K562 (cell line): ENCODE measurements around the gene PYGO2. TPM values are rescaled to one million over a fixed set of nuclear protein-coding genes. Genes with fewer than 3 reads are reported as not detected.
A peak's percentile ranks its signal among the peaks of the same experiment; 100 is the strongest.

Experiments
- BHLHE40 ChIP-seq: IDR thresholded peaks from 2 replicates; pipeline ENCODE4 v1.6.1; 2011; ENCODE audit warnings: low read length, improper control_type of control experiment
- CAMTA2 ChIP-seq: fragments of 250-450 bp; sonication (Bioruptor Pico); conservative IDR thresholded peaks from 2 replicates; pipeline ENCODE4 v1.5.1; 2022
- CC2D1A ChIP-seq: fragments of 450-650 bp; IDR thresholded peaks from 2 replicates; pipeline ENCODE4 v1.6.1; 2017; ENCODE audit warnings: mild to moderate bottlenecking
- CCAR2 ChIP-seq: fragments of 200-400 bp; formaldehyde crosslinking; IDR thresholded peaks from 2 replicates; pipeline ENCODE4 v1.6.1; 2017; ENCODE audit warnings: mild to moderate bottlenecking, low read depth, low read length
- FOXA3 ChIP-seq, 2 experiments: fragments of 450-650 bp in 1 of 2; sonication (generic) in 1 of 2; formaldehyde crosslinking; IDR thresholded peaks in 1 of 2; conservative IDR thresholded peaks in 1 of 2; 2 replicates each; pipeline versions ENCODE4 v1.4.0 to v1.8.0; 2020 to 2022; ENCODE audit warnings: mild to moderate bottlenecking in 2 of 2, missing genetic modification reagents in 1 of 2
- GTF2A2 ChIP-seq: IDR thresholded peaks from 2 replicates; pipeline ENCODE4 v1.6.1; 2016; ENCODE audit warnings: mild to moderate bottlenecking, missing genetic modification characterization, missing compliant biosample characterization
- HMG20B ChIP-seq: fragments of 250-450 bp; sonication (Bioruptor Pico); IDR thresholded peaks from 2 replicates; pipeline ENCODE4 v1.5.0; 2021; ENCODE audit warnings: mild to moderate bottlenecking
- SIRT6 ChIP-seq: IDR thresholded peaks from one replicate; pipeline ENCODE4 v1.6.1; 2012; ENCODE audit warnings: low read depth, mild to moderate bottlenecking, control low read depth, inconsistent platforms, low read length, moderate library complexity
- SMARCA4 ChIP-seq: fragments of 450-650 bp; IDR thresholded peaks from 2 replicates; pipeline ENCODE4 v1.6.1; 2016
- SMC3 ChIP-seq: conservative IDR thresholded peaks from 2 replicates; pipeline ENCODE4 v1.6.1; 2011; ENCODE audit warnings: low read depth, low read length, improper control_type of control experiment; ENCODE audit not compliant: insufficient read depth
- TAF9B ChIP-seq: fragments of 450-650 bp; IDR thresholded peaks from 2 replicates; pipeline ENCODE4 v1.6.1; 2018; ENCODE audit warnings: mild to moderate bottlenecking; ENCODE audit not compliant: partially characterized antibody
- TCF3 ChIP-seq: sonication (generic); formaldehyde crosslinking; IDR thresholded peaks from 2 replicates; pipeline ENCODE4 v1.4.0; 2020; ENCODE audit warnings: mild to moderate bottlenecking, missing genetic modification reagents
- WHSC1 ChIP-seq: IDR thresholded peaks from one replicate; pipeline ENCODE4 v1.6.1; 2012; ENCODE audit warnings: low read length, control low read depth, inconsistent platforms
- ZBED1 ChIP-seq: IDR thresholded peaks from 2 replicates; pipeline ENCODE4 v1.6.1; 2014
- ZNF121 ChIP-seq: sonication (generic); formaldehyde crosslinking; conservative IDR thresholded peaks from 2 replicates; pipeline ENCODE4 v1.8.0; 2022; ENCODE audit warnings: missing genetic modification reagents
- ZNF140 ChIP-seq: fragments of 250-450 bp; sonication (Bioruptor Pico); IDR thresholded peaks from 2 replicates; pipeline ENCODE4 v1.8.0; 2021; ENCODE audit warnings: moderate library complexity, mild to moderate bottlenecking, inconsistent platforms
- ZNF174 ChIP-seq: fragments of 250-450 bp; sonication (Bioruptor Pico); IDR thresholded peaks from 2 replicates; pipeline ENCODE4 v1.4.0; 2020; ENCODE audit warnings: mild to moderate bottlenecking
- ZNF197 ChIP-seq: fragments of 200-800 bp; sonication (Bioruptor generic); IDR thresholded peaks from 2 replicates; pipeline ENCODE4 v1.6.1; 2016; ENCODE audit warnings: low read depth, missing genetic modification characterization, missing compliant biosample characterization
- ZNF347 ChIP-seq: fragments of 450-650 bp; formaldehyde crosslinking; IDR thresholded peaks from 2 replicates; pipeline ENCODE4 v1.4.0; 2020; ENCODE audit warnings: low read depth, mild to moderate bottlenecking, moderate library complexity
- ZNF644 ChIP-seq: fragments of 200-800 bp; sonication (Bioruptor generic); IDR thresholded peaks from 2 replicates; pipeline ENCODE4 v1.6.1; 2016; ENCODE audit warnings: low read depth, missing genetic modification characterization, missing compliant biosample characterization
- polyA plus RNA-seq, 8 experiments: library from polyadenylated mRNA; depleted of rRNA in 4 of 8; stranded (reverse) in 5 of 8; unstranded in 3 of 8; fragments of >200 nt; fragmentation: Nextera tagmentation in 2 of 8; fragmentation: Illumina TruSeq in 1 of 8; extraction: Ambion mirVana in 2 of 8; extraction: Trizol in 1 of 8; gene quantifications; 2 replicates each; pipeline versions ENCODE4 v1.2.1 to v1.2.3, GENCODE V29; 2011 to 2014; ENCODE audit warnings: inconsistent platforms in 1 of 8, missing spikeins in 1 of 8
- total RNA-seq, 7 experiments: library from RNA; depleted of rRNA in 6 of 7; stranded (reverse); fragments of >200 nt in 6 of 7; fragmentation: Illumina TruSeq in 2 of 7; extraction: Trizol in 2 of 7; gene quantifications; 2 replicates each; pipeline versions ENCODE4 v1.2.1 to v1.2.3, GENCODE V29; 2011 to 2021; ENCODE audit warnings: low replicate concordance in 1 of 7
- TF ChIP-seq, protein P1 (sequence below): sonication (generic); formaldehyde crosslinking; IDR thresholded peaks from 2 replicates; pipeline ENCODE4 v1.8.0; 2023; ENCODE audit warnings: mild to moderate bottlenecking, missing genetic modification reagents
- TF ChIP-seq, protein P2 (sequence below): sonication (generic); formaldehyde crosslinking; IDR thresholded peaks from 2 replicates; pipeline ENCODE4 v1.8.1; 2023; ENCODE audit warnings: mild to moderate bottlenecking, missing genetic modification reagents
- TF ChIP-seq, protein P3 (sequence below): conservative IDR thresholded peaks from 2 replicates; pipeline ENCODE4 v1.6.1; 2011; ENCODE audit warnings: low read depth, mild to moderate bottlenecking, low read length; ENCODE audit not compliant: control insufficient read depth

Gene PYGO2
- total and polyA plus RNA-seq, 9 of the 15 experiments (the other 6 are each of a cell fraction or from before 2014, with no cell fraction given), result 8.3 to 36.2 (median 18.2) TPM

DNA sequence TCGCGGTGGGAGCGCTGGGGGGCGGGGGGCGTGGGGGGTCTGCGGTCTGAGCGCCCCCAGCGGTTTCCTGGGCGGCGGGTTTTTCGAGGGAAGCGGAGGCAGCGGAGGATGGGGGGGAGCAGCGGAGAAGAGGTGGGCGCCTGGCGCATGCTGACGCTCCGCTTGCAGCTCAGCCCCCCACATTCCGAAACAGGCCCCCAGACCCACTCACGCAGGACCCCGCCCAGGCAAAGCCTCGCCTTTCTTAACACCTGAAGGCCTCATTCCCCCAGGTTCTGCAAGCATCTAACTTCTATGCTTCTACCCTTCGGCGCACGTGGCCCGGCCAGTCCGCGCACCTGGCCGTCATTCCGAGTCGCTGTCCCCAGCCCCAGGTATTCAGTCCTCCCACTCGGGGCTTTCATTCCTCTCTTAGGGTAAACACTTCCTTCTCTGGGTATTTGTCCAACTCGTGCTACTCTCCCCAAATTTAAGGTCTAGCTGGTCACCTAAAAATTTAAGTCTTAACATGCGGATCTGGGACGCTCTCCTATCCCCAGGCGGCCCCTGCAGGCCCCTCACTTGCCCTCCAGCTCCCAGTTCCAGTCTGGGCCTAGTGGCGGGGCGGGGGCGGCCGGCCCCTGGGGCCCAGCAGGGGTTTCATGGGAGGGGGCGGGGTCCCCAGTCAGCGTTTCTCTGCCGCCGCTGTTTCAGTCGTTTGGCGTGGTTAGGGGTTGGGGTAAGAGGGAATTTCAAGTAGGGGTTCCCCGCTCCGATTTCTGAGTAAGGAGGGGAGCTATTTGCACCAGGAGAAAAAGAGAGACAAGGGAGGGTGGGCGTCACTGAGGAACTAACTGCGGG, 38.2 kb upstream of the PYGO2 start (continued):
- TF ChIP-seq ZNF121 (no peak), ZNF347 (CRISPR knock-in tag) (no peak), CC2D1A (no peak), GTF2A2 (tag) (no peak), ZNF174 (CRISPR knock-in tag) (no peak), WHSC1 (no peak), ZNF644 (tag) (no peak), TCF3 (CRISPR knock-in tag) (no peak), SMARCA4 (0 out of 2 replicates have a peak, but pooled peaks have one; percentile 36), ZNF140 (CRISPR knock-in tag) (no peak), TAF9B (no peak), SMC3 (no peak), ZBED1 (no peak), ZNF197 (CRISPR knock-in tag) (no peak), CAMTA2 (no peak), HMG20B (no peak), BHLHE40 (peak; percentile 46; the same call in 1 of the 2 replicates), FOXA3 (CRISPR knock-in tag; conservative IDR thresholded peaks at IDR 0.05 in 1 of 2, IDR thresholded peaks at IDR 0.05 in 1 of 2) (0 out of 4 replicates have a peak, but pooled peaks of 1 of the 2 experiments have one; percentile 55), CCAR2 (no peak), SIRT6 (no peak)
- TF ChIP-seq, protein P1, sequence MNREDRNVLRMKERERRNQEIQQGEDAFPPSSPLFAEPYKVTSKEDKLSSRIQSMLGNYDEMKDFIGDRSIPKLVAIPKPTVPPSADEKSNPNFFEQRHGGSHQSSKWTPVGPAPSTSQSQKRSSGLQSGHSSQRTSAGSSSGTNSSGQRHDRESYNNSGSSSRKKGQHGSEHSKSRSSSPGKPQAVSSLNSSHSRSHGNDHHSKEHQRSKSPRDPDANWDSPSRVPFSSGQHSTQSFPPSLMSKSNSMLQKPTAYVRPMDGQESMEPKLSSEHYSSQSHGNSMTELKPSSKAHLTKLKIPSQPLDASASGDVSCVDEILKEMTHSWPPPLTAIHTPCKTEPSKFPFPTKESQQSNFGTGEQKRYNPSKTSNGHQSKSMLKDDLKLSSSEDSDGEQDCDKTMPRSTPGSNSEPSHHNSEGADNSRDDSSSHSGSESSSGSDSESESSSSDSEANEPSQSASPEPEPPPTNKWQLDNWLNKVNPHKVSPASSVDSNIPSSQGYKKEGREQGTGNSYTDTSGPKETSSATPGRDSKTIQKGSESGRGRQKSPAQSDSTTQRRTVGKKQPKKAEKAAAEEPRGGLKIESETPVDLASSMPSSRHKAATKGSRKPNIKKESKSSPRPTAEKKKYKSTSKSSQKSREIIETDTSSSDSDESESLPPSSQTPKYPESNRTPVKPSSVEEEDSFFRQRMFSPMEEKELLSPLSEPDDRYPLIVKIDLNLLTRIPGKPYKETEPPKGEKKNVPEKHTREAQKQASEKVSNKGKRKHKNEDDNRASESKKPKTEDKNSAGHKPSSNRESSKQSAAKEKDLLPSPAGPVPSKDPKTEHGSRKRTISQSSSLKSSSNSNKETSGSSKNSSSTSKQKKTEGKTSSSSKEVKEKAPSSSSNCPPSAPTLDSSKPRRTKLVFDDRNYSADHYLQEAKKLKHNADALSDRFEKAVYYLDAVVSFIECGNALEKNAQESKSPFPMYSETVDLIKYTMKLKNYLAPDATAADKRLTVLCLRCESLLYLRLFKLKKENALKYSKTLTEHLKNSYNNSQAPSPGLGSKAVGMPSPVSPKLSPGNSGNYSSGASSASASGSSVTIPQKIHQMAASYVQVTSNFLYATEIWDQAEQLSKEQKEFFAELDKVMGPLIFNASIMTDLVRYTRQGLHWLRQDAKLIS, result no peak
- TF ChIP-seq, protein P2, sequence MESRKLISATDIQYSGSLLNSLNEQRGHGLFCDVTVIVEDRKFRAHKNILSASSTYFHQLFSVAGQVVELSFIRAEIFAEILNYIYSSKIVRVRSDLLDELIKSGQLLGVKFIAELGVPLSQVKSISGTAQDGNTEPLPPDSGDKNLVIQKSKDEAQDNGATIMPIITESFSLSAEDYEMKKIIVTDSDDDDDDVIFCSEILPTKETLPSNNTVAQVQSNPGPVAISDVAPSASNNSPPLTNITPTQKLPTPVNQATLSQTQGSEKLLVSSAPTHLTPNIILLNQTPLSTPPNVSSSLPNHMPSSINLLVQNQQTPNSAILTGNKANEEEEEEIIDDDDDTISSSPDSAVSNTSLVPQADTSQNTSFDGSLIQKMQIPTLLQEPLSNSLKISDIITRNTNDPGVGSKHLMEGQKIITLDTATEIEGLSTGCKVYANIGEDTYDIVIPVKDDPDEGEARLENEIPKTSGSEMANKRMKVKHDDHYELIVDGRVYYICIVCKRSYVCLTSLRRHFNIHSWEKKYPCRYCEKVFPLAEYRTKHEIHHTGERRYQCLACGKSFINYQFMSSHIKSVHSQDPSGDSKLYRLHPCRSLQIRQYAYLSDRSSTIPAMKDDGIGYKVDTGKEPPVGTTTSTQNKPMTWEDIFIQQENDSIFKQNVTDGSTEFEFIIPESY (CRISPR knock-in tag), result no peak
- TF ChIP-seq, protein P3, sequence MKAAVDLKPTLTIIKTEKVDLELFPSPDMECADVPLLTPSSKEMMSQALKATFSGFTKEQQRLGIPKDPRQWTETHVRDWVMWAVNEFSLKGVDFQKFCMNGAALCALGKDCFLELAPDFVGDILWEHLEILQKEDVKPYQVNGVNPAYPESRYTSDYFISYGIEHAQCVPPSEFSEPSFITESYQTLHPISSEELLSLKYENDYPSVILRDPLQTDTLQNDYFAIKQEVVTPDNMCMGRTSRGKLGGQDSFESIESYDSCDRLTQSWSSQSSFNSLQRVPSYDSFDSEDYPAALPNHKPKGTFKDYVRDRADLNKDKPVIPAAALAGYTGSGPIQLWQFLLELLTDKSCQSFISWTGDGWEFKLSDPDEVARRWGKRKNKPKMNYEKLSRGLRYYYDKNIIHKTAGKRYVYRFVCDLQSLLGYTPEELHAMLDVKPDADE, result no peak
